ENCODE results near the gene CACNB2.

DNA sequence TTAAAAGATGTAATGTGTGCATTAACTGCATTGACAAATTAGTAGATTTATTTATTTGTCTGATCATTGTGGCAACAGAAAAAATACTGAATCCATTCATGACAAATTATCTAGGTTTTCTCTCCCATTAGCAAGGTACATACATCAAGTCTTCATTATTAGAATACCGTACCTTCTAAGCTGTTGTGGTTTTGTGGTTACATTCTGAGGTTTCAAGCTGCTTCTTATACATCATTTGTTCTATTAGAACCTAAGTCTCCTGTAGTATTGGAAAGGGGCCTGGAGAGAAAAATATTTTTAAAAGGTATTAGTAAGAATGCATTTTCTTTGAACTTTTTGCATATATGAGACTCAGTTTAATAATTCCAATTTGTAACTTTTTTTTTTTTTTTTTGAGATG lies 26.3 kb upstream of the CACNB2 start:
- TF ChIP-seq POLR2A (IDR thresholded peaks at IDR 0.05; ENCODE audit: low read length) (no peak), GATA1 (IDR thresholded peaks at IDR 0.05; ENCODE audit: low read depth, low read length) (no peak)
